Activated T-cell treated with anti-CD3 and anti-CD28 coated beads for 48 hours (primary cell): ENCODE results near the gene ITGBL1.
"Not testable (repeated sequence)": the region's sequence is repeated elsewhere in the genome, so short reads cannot be mapped to it uniquely, and the experiment has no call there.

Source experiments
- DNase-seq: peaks from one replicate; pipeline ENCODE4 v3.0.0-alpha.2; 2020; ENCODE audit warnings: low read depth

The ITGBL1 gene

DNA sequence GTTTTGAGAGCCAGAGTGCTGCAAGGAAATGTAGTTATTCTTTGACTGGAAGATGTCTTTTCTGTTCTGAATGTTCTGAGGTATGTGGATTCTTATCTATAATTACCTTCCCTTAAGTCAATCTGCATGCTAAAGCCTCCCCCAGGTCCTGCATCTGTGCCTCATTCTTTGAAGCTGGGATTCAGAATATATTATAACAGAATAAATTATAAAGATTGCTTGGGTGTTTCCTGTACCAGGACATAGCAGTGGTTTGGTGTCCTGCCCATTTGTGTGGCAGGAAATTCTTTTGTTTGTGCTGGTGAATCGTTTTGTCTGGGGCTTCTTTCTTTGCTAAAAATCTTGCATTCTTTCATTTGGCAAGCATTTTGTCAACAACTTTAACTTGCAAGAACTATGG lies 60.2 kb downstream of the ITGBL1 start:
- DNase-seq: no peak

DNA sequence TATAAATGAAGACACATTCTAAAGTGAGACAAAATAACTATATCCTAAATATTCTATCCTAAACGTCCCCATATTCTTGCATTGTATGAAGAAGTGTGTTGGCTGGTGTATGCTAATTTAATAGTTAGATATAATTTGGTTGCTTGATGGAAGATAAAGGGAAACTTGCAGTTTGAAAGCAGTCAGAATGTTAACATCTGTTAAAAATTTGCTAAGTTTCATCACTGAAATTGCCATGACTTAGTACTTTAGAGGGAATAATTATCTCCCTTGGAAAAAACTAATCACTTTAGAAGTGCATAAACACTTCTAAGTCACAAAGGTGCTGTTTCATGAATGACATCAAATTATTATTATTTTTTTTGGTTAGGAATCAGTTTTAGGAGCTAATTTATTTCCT lies 61.6 kb downstream of the ITGBL1 start:
- DNase-seq: no peak

DNA sequence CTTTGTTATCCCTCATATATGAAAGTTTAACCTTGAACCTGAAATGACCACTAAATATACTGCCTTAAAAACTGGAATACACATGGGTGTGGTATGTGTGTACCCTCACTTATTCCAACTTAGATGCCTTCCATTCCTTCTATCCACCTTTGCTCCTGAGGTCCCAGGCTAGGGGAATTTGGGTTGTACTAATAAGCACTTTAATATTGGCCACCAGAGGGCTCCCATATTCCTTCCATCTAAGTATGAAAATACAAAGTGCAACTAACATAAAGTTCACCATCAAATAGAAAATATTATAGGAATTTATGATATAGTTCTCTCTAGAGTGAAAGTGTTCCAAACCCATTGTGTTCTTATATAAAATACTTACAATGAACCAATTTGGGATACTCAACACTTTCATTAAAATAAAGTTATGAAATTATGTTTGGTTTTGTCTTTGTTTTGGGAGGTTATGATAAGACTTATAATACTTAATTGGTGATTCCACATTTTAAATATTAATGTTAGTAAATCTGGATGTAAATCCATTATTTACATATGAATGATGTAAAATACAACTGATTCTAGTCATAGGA lies 62.3 kb downstream of the ITGBL1 start:
- no peak for DNase-seq

DNA sequence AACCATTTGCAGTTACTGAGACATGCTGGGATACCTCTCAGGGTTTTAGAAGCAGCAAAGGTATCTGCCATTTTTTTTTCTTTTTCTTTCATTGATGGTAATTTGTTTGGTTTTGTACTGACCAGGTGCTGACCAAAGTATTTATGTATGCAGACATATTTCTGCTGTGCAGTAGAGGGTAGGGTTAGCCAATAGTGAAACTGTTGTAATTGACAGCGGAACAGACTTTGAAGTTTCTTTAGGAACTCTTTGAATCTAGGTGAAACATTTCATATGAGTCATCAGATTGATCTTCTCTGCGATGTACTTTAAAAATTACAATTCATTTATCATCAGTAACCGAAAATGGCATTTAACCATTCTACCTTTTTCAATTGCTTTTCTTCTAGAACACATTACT lies 63.0 kb downstream of the ITGBL1 start:
- DNase-seq: no peak

DNA sequence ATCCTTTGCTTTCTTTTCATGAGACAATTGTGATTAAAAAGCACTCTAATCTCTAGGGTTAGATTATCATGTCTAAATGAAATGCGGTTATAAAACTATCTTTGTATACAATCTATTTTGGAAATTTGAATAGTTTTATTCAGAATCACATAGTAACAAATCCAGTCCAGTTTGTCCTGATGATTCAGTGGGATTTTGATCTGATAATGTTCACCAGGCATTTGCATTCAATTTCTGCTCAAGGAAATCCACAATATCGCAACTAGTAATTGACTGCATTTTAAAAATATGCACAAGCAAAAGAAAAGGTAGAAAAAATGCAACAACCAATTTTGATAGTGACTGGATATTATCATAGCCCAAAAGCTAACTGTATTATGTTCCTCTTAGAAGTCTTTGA lies 63.8 kb downstream of the ITGBL1 start:
- no peak for DNase-seq

DNA sequence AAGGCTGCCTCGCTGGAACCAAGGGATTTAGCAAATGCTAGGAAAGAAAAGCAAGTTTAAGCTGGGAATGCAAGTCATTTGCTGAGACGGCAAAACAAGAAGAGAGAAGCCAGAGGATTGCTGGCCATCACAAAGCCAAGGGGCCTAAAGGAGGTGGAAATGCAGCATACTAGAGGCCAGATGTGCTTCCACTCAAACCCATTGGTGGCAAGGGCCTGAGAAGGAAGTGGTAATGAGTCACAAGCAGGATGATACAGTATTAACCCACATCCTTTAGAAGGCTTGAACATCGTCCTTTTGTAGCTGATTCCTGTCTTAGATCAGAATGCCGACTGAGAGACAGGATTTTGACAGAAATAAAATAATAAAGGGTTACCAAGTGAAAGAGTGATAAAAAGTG lies 68.2 kb downstream of the ITGBL1 start:
- DNase-seq: no peak

DNA sequence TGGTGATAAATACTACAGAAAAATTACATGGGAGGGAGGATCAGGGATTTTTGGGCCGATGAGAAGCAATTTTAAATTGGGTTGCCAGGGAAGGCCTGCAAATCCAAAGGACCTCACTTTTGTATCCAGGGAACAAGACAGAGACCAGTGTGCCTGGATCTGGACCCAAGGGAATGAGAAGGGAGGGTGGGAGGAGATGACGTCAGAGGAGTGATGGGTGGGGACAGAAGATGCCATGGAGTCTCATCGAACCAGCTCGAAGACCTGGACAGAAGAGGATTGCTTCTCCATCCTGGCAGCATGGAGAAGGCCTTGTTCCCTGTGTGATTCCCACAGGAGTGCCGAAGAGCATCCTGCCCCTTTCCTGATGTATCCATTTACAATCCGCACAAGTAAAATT lies 68.9 kb downstream of the ITGBL1 start:
- DNase-seq: no peak

DNA sequence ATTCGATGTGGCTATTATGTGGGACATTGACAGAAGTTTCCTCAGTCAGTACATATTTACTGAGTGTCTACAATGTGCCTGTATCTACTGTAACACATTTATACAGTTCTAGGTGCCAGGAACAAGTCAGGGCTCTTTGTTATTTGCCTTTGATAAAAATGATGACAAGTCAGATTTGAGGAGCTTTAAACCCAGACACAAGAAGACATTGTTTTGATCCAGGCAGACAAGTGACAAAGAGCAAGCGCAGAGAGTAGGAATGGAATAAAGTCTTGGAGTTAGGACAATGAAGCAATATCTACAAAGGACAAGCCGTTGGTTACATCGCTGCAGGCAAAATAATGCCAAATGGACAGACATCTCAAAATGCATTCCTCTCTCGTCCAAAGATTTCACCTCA lies 70.1 kb downstream of the ITGBL1 start:
- DNase-seq: no peak

DNA sequence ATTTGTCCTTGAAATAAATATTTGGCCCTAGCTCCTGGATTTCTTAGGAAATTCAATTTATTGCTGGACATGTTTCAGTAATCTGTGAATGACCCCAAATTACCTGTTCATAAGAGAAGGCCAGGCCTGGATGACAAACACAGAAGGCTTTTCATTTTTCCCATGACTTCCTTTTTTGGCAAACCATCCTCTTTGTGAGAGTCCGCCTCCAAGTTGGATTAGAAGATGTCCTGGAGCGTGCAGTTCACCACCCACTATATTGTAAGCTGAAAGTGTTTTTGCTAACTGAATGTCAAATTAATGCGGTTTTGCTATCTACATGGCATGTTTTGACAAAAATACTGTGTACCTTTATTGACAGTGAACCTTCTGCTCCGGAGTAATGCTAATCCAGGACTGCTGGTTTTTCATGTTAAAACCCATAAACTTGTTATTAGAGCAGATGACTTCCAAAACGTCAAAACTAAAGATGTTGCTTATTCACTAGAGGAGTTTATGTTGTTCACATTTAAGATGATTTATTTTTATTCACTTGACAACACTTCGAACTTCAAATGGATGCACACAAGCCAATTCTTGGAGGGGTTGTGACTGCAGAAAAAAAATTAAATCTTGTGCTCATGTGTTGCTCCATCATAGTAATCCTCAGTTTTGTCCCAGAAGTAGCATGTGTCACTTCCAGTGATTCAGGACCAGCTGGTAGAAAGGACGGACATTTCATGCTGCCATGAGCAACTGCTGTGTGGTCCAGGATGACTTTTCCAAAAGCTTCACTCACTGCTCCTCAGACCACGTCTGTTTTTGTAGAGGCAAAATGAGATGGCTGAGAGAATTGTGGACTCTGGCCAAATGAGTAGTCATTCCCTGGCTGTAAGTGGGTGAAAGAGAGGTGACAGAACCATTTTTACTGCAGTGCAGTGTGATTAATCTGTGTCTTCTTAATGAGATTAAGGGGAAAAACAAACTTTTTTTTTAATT lies 71.0 kb downstream of the ITGBL1 start:
- no peak for DNase-seq

DNA sequence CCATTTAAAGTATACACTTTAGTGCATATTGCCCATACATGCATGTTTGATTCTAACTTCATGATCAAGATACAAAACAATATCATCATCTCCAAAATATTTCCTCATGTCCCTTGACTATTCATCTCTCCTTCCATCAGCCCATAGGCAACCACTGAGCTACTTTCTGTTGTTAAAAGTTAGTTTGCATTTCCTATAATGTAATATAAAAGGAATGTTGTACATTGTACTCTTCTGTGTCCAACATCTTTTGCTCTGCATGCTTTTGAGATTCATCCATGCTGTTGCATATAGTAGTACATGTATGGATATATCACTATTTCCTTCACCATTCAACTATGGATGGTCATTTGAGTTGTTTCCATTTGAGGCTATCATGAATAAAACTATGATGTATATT lies 74.7 kb downstream of the ITGBL1 start:
- no peak for DNase-seq

DNA sequence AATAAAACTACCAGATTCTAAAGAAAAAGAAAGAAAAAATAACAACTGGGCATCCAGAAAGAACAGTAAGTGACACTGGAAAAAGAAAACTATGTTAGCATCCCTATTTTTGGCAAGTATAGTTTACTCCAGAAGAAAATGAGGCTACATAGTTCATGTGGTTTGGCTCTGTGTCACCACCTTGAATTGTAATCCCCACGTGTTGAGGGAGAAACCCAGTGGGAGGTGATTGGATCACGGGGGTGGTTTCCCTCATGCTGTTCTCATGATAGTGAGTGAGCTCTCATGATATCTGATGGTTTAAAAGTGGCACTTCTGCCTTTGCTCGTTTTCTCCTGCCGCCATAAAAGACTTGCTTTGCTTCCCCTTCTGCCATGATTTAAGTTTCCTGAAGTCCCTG lies 76.9 kb downstream of the ITGBL1 start:
- DNase-seq: no peak

DNA sequence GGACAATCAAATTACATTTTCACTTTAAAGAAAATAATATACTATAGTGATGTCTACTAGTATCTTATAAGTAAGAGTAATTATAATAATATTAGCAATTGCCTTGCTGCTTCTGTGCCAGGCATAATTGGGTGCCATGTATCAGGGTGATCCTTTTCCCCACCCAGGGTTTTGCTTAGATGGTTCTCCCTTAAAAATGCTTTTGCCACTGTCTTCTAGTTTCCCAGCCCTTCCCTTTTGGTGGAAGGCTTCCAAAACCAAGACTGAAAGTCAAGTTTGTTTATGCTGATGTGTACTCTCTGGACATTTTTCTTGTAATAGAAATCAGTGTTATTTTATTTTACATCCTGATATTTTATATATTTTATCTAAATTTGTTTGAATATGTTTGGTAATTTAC lies 77.8 kb downstream of the ITGBL1 start:
- DNase-seq: no peak

DNA sequence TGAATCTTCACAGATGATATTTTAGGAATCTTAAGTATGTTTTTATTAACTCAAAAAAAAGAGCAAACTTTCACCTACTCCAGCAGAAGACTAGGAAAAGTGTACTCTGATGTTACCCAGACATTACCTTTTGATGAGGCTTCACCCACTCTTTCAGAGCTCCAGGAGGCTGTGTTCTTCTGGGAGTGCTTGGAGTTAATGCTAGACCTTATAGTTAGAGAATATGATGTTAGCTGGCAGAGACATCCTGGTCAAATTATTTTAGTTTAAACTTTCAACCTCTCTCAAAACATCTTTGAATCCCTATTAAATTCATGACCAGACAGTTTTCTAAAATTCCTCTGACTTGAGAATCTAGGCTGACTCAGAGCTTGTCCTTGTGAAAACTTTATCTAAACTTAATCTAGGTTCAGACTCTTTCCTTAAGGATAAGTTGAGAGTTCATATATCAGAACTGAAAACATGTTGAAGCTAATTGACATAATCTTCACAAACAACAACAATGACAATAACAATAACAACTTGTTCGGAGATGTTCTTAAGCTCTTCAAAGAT lies 82.8 kb downstream of the ITGBL1 start:
- DNase-seq: no peak

DNA sequence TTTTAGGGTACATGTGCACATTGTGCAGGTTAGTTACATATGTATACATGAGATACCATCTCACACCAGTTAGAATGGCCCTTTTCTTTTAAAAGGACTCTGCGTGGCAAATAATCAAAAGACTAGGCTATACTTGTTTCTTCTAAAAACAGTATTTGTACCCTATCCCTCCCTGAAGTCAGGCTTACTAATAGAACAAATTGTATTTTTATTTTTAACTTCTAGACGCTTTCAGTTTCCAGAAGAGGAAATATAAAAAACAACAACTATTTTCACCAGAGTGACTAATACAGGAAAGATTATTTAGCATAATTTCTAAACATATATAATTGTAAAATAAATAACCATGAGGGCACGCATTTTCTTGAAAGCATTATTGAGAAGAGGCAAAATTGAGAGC lies 83.6 kb downstream of the ITGBL1 start:
- DNase-seq: no peak

DNA sequence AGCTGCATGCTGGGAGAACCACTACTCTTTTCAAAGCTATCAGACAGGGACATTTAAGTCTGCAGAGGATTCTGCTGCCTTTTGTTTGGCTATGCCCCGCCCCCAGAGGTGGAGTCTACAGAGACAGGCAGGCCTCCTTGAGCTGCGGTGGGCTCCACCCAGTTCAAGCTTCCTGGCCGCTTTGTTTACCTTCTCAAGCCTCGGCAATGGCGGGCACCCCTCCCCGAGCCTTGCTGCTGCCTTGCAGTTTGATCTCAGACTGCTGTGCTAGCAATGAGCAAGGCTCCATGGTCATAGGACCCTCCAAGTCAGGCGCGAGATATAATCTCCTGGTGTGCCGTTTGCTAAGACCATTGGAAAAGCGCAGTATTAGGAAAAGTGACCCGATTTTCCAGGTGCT lies 92.1 kb downstream of the ITGBL1 start:
- DNase-seq: not testable (repeated sequence)

DNA sequence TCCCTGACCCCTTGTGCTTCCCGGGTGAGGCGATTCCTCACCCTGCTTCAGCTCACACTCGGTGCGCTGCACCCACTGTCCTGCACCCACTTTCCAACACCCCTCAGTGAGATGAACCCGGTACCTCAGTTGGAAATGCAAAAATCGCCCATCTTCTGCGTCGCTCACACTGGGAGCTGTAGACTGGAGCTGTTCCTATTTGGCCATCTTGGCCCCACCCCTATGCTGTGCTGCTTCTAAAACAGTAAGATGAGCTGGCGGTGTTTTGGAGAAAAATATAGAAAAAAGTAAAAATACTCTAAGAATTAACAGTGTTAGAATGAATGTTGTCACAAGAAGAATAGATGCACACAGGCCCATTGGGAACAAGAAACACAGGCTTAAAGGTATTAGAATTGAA lies 92.5 kb downstream of the ITGBL1 start:
- DNase-seq: no peak

DNA sequence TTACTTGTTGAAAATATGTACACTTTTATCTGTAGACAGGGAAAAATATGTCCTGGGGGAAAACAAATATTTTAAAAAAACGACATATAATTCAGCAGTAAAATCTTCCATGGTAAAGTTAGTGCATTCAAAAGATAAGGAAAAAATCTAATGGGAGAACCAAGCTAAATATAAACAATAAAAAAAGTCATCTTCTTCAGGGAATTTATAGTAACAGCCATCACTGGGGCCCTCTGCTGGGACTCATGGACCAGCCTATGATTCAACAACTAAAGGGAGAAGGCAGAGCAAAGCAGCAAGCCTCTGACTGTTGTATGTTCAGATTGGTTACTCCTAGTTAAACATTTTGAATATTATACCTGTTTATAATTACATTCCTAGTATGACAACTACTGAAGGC lies 93.0 kb downstream of the ITGBL1 start:
- no peak for DNase-seq

DNA sequence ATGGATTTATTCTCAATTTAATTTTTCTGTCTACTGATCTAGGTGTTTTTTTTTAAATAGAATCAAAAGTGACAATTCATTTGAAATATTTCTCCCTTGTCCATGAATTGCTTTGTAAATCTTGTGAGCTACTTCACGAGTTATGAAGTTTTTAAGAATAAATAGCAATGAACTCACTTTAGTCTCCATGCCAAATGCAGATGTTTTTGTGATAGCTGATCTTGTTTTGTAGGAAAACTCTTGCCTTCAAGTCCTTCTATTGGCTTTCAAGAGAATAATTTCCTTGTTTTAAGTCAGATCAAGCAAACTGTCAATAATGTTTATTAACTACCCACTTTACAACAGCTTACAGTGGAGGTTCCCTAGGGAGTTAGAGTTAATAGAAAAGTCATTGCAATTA lies 99.8 kb downstream of the ITGBL1 start:
- DNase-seq: no peak

DNA sequence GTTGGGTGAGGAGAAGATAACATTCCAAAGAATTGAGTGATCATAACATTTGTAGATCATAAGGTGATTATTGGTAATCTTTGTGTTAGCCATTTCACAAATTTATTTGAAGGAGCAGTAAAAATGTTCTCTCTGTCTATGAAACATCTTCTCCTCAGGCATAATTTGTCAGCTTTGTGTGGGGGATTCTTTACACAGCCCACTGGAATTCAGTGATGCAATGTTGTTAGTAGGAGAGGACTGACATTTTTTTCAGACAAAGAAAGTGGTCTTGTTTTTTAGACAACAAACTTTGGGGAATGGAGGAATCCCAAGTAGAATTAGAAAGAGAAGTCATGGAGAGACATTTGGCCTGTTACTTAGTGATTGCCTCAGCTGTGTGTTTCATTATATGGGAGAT lies 100.3 kb downstream of the ITGBL1 start:
- no peak for DNase-seq

DNA sequence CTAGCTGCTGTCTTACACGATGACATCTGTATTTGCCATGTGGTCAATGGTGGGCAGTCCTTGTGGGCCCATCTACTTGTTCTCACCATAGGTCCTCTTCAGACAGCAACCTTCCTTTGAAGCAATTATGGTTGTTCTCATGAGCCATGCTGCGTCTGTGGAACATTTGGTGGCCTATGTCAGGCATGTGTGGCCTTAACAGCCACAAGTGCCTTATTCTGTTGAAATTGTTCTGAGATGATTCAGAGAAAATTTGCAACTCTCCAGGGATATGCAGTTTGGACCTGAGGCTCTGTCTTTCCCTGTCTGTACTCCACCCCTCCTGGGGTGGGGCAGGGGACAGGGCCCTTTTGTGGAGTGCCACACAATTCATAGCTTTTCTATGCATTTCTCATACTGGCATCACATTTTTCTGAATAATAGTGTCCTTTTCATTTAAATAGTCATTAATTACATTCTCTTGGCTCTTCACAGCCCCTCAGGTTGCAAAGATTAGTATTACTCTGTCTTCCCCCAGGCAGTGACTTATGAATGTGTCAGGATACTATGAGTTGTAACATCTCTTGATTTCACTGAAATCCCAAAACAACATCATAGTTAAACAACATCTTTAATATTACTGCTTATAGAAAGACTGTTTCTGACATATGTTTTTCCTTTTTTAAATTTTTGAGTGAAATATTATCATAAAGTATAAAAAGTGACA lies 102.1 kb downstream of the ITGBL1 start:
- DNase-seq: no peak

DNA sequence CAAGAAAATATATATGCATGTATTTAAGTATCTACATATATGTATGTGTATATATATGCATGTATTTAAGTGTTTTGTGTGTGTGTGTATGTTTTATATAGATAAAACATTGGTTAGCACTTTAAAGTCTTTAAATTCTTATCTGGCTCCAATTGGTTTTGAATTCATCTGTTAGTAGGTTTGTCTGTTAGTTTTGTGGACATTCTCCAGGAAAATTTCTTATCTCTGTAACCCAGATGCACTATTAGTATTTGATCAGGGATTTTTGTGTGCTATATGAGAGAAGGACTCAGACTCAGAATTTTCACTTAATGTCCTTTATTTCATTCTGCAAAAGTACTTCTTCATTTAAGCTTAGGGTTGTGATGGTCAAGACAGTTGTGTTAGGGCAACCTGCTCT lies 103.1 kb downstream of the ITGBL1 start:
- DNase-seq: no peak

DNA sequence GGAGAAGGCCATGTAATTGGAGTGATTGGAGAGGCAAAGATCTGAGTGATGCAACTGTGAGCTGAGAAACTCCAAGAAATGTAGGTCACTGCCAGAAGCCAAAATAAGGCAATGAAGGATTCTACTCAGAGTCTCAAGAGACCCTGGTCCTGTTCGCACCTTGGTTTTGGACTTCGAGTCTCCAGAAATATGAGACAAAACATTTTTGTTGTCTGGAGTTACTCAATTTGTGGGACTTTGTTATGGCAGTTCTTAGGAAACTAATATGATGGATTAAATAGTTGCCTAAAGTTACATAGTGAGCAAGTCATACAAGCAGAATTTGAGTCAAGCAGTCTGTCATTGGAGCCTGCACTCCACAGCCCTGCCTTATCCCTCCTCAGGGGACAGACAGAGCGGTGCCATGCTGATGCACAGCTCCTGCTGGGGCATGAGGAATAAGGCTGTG lies 104.2 kb downstream of the ITGBL1 start:
- no peak for DNase-seq

DNA sequence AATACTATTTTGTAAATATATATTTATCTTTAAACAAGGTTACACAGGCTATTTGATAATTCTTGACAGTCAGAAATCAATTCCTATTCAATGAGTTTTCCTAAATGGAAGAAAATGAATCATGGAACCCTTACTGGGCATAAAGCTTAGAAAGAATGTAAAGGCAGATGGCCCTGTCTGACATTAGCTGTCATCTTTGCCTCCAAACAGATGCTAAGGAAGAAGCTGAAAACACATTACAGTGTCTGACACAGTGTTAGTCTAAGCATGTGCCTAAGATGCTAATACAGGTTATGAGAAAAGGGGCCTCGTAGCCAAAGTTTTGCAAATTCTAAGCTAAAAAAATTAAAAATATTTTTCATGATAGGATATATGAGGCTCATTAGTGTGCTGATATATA lies 112.8 kb downstream of the ITGBL1 start:
- DNase-seq: no peak
